ENCODE data around the gene ESAM. TPM values are rescaled to one million over a fixed set of nuclear protein-coding genes. Genes with fewer than 3 reads are reported as not detected.

The ESAM gene
- total RNA-seq, 4 donors from 2014 or later, result 18.6 to 45.9 (median 33.0) TPM

DNA sequence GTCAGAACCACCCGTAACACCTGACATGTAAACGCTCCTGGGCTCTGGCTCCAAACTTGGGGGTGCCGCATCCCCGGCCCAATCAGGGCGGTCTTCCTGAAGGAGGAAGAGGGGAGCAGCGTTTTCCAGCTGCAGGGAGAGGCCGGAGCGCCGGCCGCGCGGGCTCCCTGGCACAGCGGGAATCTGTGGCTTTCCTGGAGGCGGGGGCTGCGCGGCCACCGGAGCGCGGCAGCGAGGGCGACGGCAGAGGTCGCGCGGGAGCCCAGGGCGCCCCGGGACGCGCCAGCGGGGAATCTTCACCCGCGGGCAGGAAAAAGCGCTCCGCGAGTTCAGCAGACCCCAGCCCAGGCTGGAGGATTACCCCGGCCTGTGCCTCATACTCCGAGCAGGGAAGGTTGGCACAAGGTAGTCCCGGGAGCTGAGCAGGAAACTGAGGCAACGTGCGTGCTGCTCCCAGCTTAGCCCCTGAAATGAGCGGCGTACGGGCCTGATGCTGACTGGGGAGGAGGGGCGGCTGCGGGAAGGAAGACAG, 600 bp upstream of the ESAM start:
- peaks cover 0 to 59% of the 10 kb centered on the region in 2 donors for H3K27me3 ChIP-seq

GRCh38 chr11:124761301-124762104, 587 bp downstream of the ESAM start:
- Histone ChIP-seq H3K27me3 (peaks cover 0 to 70% of the 10 kb centered on the region in 2 donors), H3K4me3 (peak overlapping the region; percentile 20 to 55 (median 38)), H3K27ac (peak overlapping the region; percentile 46 to 79 (median 62)), H3K9me3 (no peaks in the 10 kb centered on the region), H3K36me3 (peaks cover 0 to 23% (median 0%) of the 10 kb centered on the region in 3 donors), H3K4me1 (peaks cover 0 to 52% (median 33%) of the 10 kb centered on the region in 4 donors)
- TF ChIP-seq, protein P1, sequence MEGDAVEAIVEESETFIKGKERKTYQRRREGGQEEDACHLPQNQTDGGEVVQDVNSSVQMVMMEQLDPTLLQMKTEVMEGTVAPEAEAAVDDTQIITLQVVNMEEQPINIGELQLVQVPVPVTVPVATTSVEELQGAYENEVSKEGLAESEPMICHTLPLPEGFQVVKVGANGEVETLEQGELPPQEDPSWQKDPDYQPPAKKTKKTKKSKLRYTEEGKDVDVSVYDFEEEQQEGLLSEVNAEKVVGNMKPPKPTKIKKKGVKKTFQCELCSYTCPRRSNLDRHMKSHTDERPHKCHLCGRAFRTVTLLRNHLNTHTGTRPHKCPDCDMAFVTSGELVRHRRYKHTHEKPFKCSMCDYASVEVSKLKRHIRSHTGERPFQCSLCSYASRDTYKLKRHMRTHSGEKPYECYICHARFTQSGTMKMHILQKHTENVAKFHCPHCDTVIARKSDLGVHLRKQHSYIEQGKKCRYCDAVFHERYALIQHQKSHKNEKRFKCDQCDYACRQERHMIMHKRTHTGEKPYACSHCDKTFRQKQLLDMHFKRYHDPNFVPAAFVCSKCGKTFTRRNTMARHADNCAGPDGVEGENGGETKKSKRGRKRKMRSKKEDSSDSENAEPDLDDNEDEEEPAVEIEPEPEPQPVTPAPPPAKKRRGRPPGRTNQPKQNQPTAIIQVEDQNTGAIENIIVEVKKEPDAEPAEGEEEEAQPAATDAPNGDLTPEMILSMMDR (IDR thresholded peaks at IDR 0.05), result no peak
- no peak for TF ChIP-seq EP300 (IDR thresholded peaks at IDR 0.05)
- TF ChIP-seq POLR2A (IDR thresholded peaks at IDR 0.05), result no peak
- no peak for DNase-seq (ENCODE audit: low spot score in 2 of 2)
- WGBS, 2 donors, result 13 to 22% methylated on average over 18 to 24 of the region's 25 CpGs

More for the DNA sequence above, 600 bp upstream of the ESAM start:
- Histone ChIP-seq H3K4me1 (peaks cover 0 to 51% (median 33%) of the 10 kb centered on the region in 4 donors), H3K27ac (peak overlapping the region in 1 of 4 donors; percentile 79), H3K36me3 (peaks cover 0 to 33% (median 5%) of the 10 kb centered on the region in 3 donors), H3K9me3 (no peaks in the 10 kb centered on the region), H3K4me3 (peak overlapping the region; percentile 28 to 55 (median 38))
- TF ChIP-seq POLR2A (IDR thresholded peaks at IDR 0.05) (no peak), EP300 (IDR thresholded peaks at IDR 0.05) (no peak)
- TF ChIP-seq, protein P1 (IDR thresholded peaks at IDR 0.05), result no peak
- 2% methylated on average over 40 to 42 of the region's 45 CpGs for WGBS, 2 donors
- DNase-seq (ENCODE audit: low spot score in 2 of 2), result no peak

DNA sequence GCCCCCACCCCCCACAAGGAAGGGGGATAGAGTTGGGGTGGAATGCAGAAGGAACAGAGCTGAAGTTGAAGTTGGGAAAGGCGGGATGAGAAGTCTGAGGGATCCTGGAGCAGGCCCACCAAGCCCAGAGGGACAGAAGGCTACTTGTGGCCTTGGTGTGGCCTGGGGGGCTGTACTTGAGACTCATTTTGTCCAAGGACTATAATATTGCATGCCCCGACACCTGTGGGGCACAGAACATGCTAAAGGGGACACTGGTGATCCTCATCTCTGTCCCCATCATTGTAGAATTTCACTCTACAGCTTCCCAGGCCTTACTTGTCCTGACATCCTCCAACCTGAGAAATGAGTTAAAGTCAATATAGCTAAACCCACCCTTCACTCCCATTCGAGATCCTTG, 1.3 kb downstream of the ESAM start:
- Histone ChIP-seq H3K27ac (peak overlapping the region; percentile 46 to 79 (median 63)), H3K36me3 (peaks cover 0 to 18% (median 0%) of the 10 kb centered on the region in 3 donors), H3K9me3 (no peaks in the 10 kb centered on the region), H3K27me3 (peaks cover 0 to 77% of the 10 kb centered on the region in 2 donors), H3K4me3 (peak overlapping the region; percentile 19 to 55 (median 28)), H3K4me1 (peaks cover 0 to 52% (median 33%) of the 10 kb centered on the region in 4 donors)
- WGBS, 2 donors, result 55 to 69% methylated on average over 3 of the region's 3 CpGs
- DNase-seq (ENCODE audit: low spot score in 2 of 2), result no peak
- TF ChIP-seq, protein P1 (IDR thresholded peaks at IDR 0.05), result no peak
- no peak for TF ChIP-seq EP300 (IDR thresholded peaks at IDR 0.05)

DNA sequence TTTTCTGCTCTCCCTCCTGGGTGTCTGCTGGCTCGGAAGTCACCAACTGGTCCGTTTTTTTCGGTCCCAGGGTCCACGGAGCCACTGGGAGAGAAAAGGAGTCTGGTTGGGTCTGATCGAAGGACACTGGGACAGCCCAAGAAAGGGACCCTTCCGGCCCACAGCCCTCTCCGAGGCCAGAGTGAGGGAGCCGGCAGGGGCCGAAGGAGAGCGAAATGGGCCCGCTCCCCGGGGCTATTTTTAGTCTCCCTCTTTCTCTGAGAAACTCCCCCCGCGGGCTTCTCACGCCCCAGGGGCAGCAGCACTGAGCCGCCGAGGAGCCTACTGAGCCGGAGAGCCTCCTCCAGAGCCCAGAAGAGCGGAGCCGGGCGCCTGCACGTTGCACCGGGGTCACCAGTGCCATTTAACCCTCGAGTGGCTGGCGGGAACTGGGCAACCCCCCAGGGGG, 1.9 kb downstream of the ESAM start:
- peaks cover 0 to 12% (median 0%) of the 10 kb centered on the region in 3 donors for H3K36me3 ChIP-seq
- peak overlapping the region in 3 of 4 donors; percentile 31 to 79 (median 72) for H3K27ac ChIP-seq
- H3K4me3 ChIP-seq, result peak overlapping the region; percentile 19 to 55 (median 33)
- DNase-seq (ENCODE audit: low spot score in 2 of 2), result no peak
- H3K27me3 ChIP-seq, result peaks cover 0 to 80% of the 10 kb centered on the region in 2 donors
- no peaks in the 10 kb centered on the region for H3K9me3 ChIP-seq
- 8 to 10% methylated on average over 15 to 22 of the region's 25 CpGs for WGBS, 2 donors
- TF ChIP-seq, protein P1 (IDR thresholded peaks at IDR 0.05), result no peak
- TF ChIP-seq EP300 (IDR thresholded peaks at IDR 0.05) (no peak), POLR2A (IDR thresholded peaks at IDR 0.05) (no peak)
- peaks cover 0 to 52% (median 33%) of the 10 kb centered on the region in 4 donors for H3K4me1 ChIP-seq

Data from tibial nerve (tissue), 4 donors.